ENCODE data around the gene TJP3.

Gene TJP3

GRCh38 chr19:3691726-3692125 is 16.5 kb upstream of the TJP3 start:
- no peak for DNase-seq (ENCODE audit: low read depth)

GRCh38 chr19:3692141-3693024 is 15.8 kb upstream of the TJP3 start:
- DNase-seq (ENCODE audit: low read depth): no peak

GRCh38 chr19:3693025-3693925 is 14.9 kb upstream of the TJP3 start:
- no peak for DNase-seq (ENCODE audit: low read depth)

DNA sequence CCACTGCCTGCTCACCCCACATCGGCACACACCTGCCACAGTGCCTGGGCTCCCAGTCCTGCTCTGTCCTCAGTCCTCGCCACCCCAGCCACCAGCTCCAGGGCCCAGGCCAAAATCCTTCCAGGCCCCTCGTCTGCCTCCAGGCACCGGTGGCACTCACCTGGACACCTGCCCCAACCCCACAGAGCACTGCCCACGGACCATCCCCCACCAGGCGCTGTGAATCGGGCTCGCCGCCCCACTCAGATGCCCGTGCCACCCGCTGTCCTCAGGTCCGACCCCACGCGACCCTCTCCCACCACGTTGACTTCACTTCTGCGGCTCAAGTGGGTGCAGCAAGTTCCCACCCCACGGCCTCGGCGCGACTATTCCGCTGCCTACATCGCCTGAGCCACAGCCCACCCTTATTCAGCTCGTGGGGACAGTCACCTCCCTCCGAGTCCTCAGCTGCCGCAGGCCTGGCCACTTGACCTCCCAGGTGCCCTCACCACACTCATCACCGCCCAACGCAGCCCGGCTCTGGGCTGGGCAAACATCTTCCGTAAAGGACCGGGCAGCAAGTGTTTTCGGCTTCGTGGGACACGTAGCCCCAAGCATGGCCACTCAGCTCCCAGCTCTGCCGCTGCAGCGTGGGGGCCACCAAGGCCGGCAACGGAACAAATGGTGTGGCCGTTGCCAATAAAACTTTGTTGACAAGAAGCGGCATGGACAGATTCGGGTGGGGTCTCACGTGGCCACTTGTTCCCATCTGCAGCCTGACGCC is 13.6 kb upstream of the TJP3 start:
- DNase-seq (ENCODE audit: low read depth): no peak

DNA sequence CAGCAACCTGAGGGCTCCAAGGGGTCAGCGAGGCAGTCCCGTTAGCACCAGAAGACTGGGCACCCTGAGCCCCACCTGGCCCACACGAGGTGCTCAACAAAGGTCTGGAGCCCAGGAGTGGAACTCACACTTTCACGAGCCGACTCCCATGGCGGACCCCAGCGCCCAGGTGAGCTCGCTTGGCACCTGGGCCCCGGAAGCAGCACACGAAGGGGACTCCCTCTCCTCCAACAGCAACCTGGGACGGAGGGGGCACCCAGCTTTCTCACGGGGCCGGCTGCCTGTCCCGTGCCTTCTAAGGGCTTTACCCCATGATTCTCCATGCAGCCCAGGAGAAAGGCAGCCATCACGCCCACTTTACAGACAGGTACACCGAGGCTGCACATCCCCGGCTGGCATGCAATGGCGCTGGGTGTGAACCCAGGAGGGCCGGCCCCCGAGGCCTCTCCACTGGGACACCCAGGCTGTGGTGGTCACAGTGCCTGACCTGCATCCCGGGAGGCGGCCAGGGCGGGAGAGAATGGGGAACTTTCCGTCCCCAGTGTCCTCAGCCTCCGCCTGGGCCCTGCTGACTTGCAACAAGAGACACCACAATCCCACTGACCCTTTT is 13.0 kb upstream of the TJP3 start:
- no peak for DNase-seq (ENCODE audit: low read depth)

- DNase-seq (ENCODE audit: low read depth): no peak
These were observed 12.1 kb upstream of the TJP3 start for GRCh38 chr19:3695986-3696659.

DNA sequence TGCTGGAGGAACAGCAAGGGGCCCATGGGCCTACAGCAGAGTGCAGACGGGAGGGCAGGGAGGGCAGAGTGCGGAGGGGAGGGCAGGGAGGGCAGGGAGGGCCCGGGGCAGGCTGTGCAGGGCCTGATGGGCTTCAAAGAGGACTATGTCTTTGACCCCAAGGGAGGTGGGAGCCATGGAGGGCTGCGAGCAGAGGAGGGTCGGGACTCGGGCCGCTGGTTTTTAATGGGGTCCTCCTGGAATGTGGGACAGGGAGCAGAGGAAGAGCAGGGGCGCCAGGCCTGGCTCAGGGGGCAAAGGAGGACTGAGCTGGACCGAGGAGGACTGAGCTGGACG is 11.6 kb upstream of the TJP3 start:
- DNase-seq (ENCODE audit: low read depth): no peak

DNA sequence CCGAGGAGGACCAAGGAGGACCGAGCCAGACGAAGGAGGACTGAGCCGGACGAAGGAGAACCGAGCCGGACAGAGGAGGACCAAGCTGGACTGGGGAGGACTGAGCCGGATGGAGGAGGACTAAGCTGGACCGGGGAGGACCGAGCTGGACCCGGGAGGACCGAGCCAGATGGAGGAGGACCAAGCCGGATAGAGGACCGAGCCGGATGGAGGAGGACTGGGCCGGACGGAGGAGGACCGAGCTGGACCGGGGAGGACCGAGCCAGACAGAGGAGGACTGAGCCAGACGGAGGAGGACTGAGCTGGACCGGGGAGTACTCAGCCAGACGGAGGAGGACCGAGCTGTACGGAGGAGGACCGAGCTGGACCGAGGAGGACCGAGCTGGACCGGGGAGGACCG is 11.1 kb upstream of the TJP3 start:
- DNase-seq (ENCODE audit: low read depth): no peak

DNA sequence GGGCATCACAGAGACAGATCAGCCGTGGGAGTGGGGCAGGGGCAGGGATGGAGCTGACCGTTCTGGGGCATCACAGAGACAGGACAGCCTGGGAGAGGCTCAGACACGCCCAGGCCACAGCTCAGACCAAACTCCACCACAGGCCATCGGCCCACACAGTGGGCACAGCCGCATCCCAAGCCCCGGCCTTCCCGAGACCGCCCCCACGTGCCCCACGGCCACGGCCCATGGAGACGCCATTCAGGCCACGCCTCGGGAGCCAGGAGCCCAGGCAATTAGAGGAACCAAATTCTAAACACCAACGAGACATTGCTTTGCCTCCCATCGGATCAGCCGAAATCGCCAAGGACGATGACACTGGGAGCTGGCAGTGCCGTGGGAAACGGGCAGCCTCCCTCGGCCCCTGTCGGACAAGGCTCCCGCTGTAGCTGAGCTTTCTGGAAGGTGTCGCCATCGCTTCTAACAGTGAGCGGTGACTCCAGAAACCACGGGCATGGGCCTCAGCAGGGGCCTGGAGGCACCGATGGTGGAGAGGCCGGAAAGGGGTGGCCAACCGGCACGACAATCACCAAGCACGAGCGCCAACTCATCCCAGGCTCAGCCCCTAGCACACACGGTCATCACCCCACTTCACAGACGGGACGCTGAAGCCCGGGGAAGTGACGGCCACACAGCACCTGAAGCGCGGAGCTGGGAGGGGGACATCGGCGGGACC is 10.4 kb upstream of the TJP3 start:
- no peak for DNase-seq (ENCODE audit: low read depth)

GRCh38 chr19:3698386-3698950 is 9.7 kb upstream of the TJP3 start:
- no peak for DNase-seq (ENCODE audit: low read depth)

- DNase-seq (ENCODE audit: low read depth): no peak
These were observed 9.0 kb upstream of the TJP3 start for GRCh38 chr19:3698974-3699740.

GRCh38 chr19:3699741-3700241 is 8.4 kb upstream of the TJP3 start:
- no peak for DNase-seq (ENCODE audit: low read depth)

GRCh38 chr19:3700242-3701032 is 7.7 kb upstream of the TJP3 start, which contains the start of gene PIP5K1C:
Gene PIP5K1C (minus strand): TSS chr19:3700468. CDS start chr19:3700390, 78 bp downstream.
- DNase-seq (ENCODE audit: low read depth): peak; percentile 82

GRCh38 chr19:3701200-3701599 is 7.0 kb upstream of the TJP3 start:
- no peak for DNase-seq (ENCODE audit: low read depth)

- no peak for DNase-seq (ENCODE audit: low read depth)
These were observed 347 bp upstream of the TJP3 start for GRCh38 chr19:3707868-3708206.

GRCh38 chr19:3710265-3710812 is 2.2 kb downstream of the TJP3 start:
- DNase-seq (ENCODE audit: low read depth): no peak

- DNase-seq (ENCODE audit: low read depth): no peak
These were observed 4.8 kb downstream of the TJP3 start for GRCh38 chr19:3712663-3713611.

All from T-helper 22 cell (primary cell).